GM21576 (cell line): ENCODE measurements around the gene PEX26.
A peak's percentile ranks its signal among the peaks of the same experiment; 100 is the strongest.
"Not testable (repeated sequence)": the region's sequence is repeated elsewhere in the genome, so short reads cannot be mapped to it uniquely, and the experiment has no call there.

Experiments
- ATAC-seq: cut with Tn5 transposase; IDR thresholded peaks from one replicate; pipeline ENCODE4 v1.9.1; 2021; ENCODE audit warnings: mild to moderate bottlenecking, moderate library complexity; ENCODE audit not compliant: unreplicated experiment

The PEX26 gene

GRCh38 chr22:18093661-18094060, 15.9 kb downstream of the PEX26 start:
- ATAC-seq: no peak

- no peak for ATAC-seq
These were observed 17.5 kb downstream of the PEX26 start for GRCh38 chr22:18095101-18095805.

- no peak for ATAC-seq
These were observed 19.0 kb downstream of the PEX26 start for GRCh38 chr22:18096823-18097222.

- no peak for ATAC-seq
These were observed 23.0 kb downstream of the PEX26 start for GRCh38 chr22:18100781-18101180.

GRCh38 chr22:18101536-18101935, 23.7 kb downstream of the PEX26 start:
- ATAC-seq: no peak

GRCh38 chr22:18103527-18104269, 25.9 kb downstream of the PEX26 start:
- ATAC-seq: no peak

- ATAC-seq: no peak
These were observed 26.8 kb downstream of the PEX26 start for GRCh38 chr22:18104566-18104965.

- not testable (repeated sequence) for ATAC-seq
These were observed 28.2 kb downstream of the PEX26 start for GRCh38 chr22:18105981-18106380.

GRCh38 chr22:18106550-18107341, 29.0 kb downstream of the PEX26 start:
- peak; percentile 47 for ATAC-seq

GRCh38 chr22:18108187-18108586, 30.4 kb downstream of the PEX26 start:
- no peak for ATAC-seq

GRCh38 chr22:18109410-18110193, 31.8 kb downstream of the PEX26 start:
- ATAC-seq: no peak

GRCh38 chr22:18110194-18110953, 32.6 kb downstream of the PEX26 start, which contains the start of gene TUBA8:
TSS of gene TUBA8 (plus strand) at chr22:18110809. CDS start at chr22:18110866, 57 bp downstream.
- ATAC-seq: no peak

- ATAC-seq: no peak
These were observed 33.4 kb downstream of the PEX26 start for GRCh38 chr22:18110954-18111758.

GRCh38 chr22:18111759-18112330, 34.1 kb downstream of the PEX26 start:
- ATAC-seq: no peak

GRCh38 chr22:18112440-18112839, 34.6 kb downstream of the PEX26 start:
- no peak for ATAC-seq

GRCh38 chr22:18113680-18114394, 36.0 kb downstream of the PEX26 start:
- ATAC-seq: no peak

GRCh38 chr22:18114495-18114894, 36.7 kb downstream of the PEX26 start:
- ATAC-seq: no peak

- no peak for ATAC-seq
These were observed 37.3 kb downstream of the PEX26 start for GRCh38 chr22:18114976-18115652.
